LNCAP (cell line): Measurements from ENCODE around the gene PAGE2B.

Experiments used
- CTCF ChIP-seq: fragments of 450-650 bp; IDR thresholded peaks from 2 replicates; pipeline ENCODE4 v1.5.1; 2017; ENCODE audit warnings: mild to moderate bottlenecking

The PAGE2B gene

GRCh38 chrX:55074851-55075467 lies at the start of gene PAGE2B:
Gene PAGE2B (plus strand): TSS chrX:55075030. CDS start chrX:55076042, 1,012 bp downstream.
- no peak for TF ChIP-seq CTCF

- no peak for TF ChIP-seq CTCF
Measured at GRCh38 chrX:55026143-55026542, 48.7 kb upstream of the PAGE2B start.

- TF ChIP-seq CTCF: no peak
Measured at GRCh38 chrX:55026840-55027239, 48.0 kb upstream of the PAGE2B start.

GRCh38 chrX:55028040-55028439 lies 46.8 kb upstream of the PAGE2B start:
- no peak for TF ChIP-seq CTCF

- no peak for TF ChIP-seq CTCF
Measured at GRCh38 chrX:55028611-55029010, 46.2 kb upstream of the PAGE2B start.

- no peak for TF ChIP-seq CTCF
Measured at GRCh38 chrX:55029291-55029690, 45.5 kb upstream of the PAGE2B start.

GRCh38 chrX:55030271-55031205 lies 44.3 kb upstream of the PAGE2B start, which contains the start of gene ALAS2:
Gene ALAS2 (minus strand): TSS chrX:55030977. CDS start chrX:55026000, 4,977 bp downstream.
- no peak for TF ChIP-seq CTCF
